Activated CD4-positive, alpha-beta T cell treated with anti-CD3 and anti-CD28 coated beads, Interleukin-2, amount 10 ng/mL, durations not matched to agents 24 days and 14 days (primary cell): ENCODE measurements around the gene NSUN6. TPM values are rescaled to one million over a fixed set of nuclear protein-coding genes. Genes with fewer than 3 reads are reported as not detected.

Experiments
- DNase-seq: peaks from one replicate; pipeline ENCODE4 v3.0.0; 2022
- H3K27ac Mint-ChIP-seq: one replicate; pipeline ENCODE4 v1.8.0; 2022; ENCODE audit warnings: mild to moderate bottlenecking, mixed read lengths
- H3K27me3 Mint-ChIP-seq: one replicate; pipeline ENCODE4 v1.8.0; 2022; ENCODE audit warnings: mixed read lengths
- H3K36me3 Mint-ChIP-seq: one replicate; pipeline ENCODE4 v1.8.0; 2022; ENCODE audit warnings: low read depth, mild to moderate bottlenecking, mixed read lengths
- H3K4me1 Mint-ChIP-seq: one replicate; pipeline ENCODE4 v1.8.0; 2021; ENCODE audit warnings: mixed read lengths
- H3K4me3 Mint-ChIP-seq: one replicate; pipeline ENCODE4 v1.8.0; 2022; ENCODE audit warnings: mild to moderate bottlenecking, moderate library complexity, mixed read lengths
- H3K9me3 Mint-ChIP-seq: one replicate; pipeline ENCODE4 v1.8.0; 2021; ENCODE audit warnings: mixed read lengths
- intact Hi-C: fragments of 100-400 bp; cut with micrococcal nuclease; formaldehyde crosslinking; loops from one replicate; pipeline ENCODE4 v1.15.1; 2023
- total RNA-seq: library from RNA; stranded (reverse); gene quantifications from 2 replicates; pipeline ENCODE4 v1.2.3, GENCODE V29; 2022

Gene NSUN6
- total RNA-seq, 1 donor from 2014 or later: 17.8 TPM

DNA sequence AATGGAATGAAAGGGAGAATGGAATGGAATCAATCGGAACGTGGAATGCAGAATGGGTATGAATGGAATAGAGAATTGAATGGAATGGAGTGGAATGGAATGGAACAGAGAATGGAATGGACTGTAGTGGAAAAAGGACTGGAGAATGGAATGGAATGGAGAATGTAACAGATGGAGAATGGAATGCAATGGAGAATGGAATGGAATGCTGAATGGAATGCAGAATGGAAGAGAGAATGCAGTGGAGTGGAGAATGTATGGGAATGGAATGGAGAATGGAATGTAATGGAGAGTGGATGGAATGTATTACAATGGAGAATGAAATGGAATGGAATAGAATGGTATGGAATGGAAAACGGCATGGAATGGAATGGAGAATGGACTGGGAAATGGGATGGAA lies 96.9 kb downstream of the NSUN6 start:
- Mint-ChIP-seq H3K4me3 (no peak overlapping the region), H3K4me1 (no peaks in the 10 kb centered on the region), H3K27ac (no peak overlapping the region), H3K9me3 (no peaks in the 10 kb centered on the region), H3K27me3 (no peaks in the 10 kb centered on the region), H3K36me3 (peaks cover 10% of the 10 kb centered on the region)
- intact Hi-C loops: no loop called here
- DNase-seq: no peak

DNA sequence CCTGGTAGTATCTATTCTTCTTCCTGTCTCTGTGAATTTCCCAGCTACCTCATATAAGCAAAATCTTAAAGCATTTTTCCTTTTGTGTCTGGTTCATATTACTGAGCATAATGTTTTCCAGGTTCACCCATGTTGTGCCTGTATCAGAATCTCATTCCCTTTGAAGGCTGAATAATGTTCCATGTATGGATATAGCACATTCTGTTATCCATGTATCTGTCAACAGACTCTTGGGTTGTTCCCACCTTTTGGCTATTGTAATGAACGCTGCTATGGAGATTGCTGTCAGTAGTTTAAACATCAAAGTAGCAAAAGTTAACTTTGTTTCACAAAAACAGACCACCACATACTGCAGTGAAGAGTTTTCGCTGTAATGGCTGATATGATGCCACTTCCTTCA lies 99.9 kb downstream of the NSUN6 start:
- no peak for DNase-seq
- Mint-ChIP-seq H3K36me3 (peaks cover 19% of the 10 kb centered on the region), H3K9me3 (no peaks in the 10 kb centered on the region), H3K4me1 (no peaks in the 10 kb centered on the region), H3K27me3 (no peaks in the 10 kb centered on the region), H3K27ac (no peak overlapping the region), H3K4me3 (no peak overlapping the region)
- intact Hi-C loops: no loop called here

DNA sequence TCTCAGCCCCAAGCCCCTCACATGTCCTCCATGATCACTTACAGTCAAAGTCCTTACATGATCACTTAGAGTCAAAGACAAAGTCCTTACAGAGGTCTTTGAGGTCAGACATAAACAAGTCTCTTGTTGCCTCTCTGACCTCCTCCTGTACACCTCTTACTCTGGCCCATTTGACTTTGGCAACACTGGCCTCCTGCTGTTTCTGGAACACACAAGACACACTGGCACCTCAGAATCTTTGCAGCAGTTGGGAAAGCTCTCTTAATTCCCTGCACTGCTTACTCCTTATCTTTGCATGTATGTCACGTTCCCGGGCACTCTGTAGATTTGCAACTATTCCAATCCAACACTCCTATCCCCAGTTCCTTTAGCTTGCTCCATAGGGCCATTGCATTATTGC lies 102.3 kb downstream of the NSUN6 start:
- H3K4me3 Mint-ChIP-seq: no peak overlapping the region
- peaks cover 27% of the 10 kb centered on the region for H3K36me3 Mint-ChIP-seq
- intact Hi-C loops: no loop called here
- no peaks in the 10 kb centered on the region for H3K27me3 Mint-ChIP-seq
- H3K4me1 Mint-ChIP-seq: no peaks in the 10 kb centered on the region
- no peak for DNase-seq
- no peaks in the 10 kb centered on the region for H3K9me3 Mint-ChIP-seq
- H3K27ac Mint-ChIP-seq: no peak overlapping the region

DNA sequence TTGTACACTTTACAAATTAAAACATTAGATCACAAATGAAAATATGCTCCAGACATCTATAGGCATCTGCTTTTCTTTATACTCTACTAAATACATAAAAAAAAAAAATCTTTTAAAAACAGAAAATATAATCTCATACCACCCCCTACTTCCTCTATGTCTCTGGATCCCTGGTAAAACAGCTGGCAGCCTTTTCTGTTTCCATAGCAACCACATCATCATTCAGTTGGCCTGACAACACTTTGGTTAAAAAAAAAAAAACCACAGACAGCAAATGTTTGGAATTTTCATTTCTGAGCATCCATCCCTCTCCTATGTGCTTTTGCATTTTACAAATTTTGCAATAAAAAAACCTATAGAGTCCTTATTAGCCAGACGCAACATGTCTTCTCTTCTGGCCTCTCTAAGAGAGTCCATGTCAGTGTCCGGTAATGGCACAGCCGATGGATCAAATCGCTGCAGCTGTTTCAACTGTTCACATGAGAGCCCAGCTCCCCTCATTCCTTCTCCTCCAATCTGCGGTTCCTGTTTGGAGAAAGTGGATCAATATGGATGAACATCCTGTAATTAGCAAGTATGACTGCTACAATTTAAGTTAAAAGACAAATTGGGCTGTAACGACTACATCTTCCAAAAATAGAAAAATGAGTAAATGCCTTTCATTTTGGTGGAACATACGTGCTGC lies 105.6 kb downstream of the NSUN6 start:
- intact Hi-C loops: no loop called here
- Mint-ChIP-seq H3K4me3 (no peak overlapping the region), H3K27ac (no peak overlapping the region), H3K9me3 (no peaks in the 10 kb centered on the region), H3K27me3 (no peaks in the 10 kb centered on the region), H3K36me3 (peaks cover 33% of the 10 kb centered on the region), H3K4me1 (no peaks in the 10 kb centered on the region)
- no peak for DNase-seq

DNA sequence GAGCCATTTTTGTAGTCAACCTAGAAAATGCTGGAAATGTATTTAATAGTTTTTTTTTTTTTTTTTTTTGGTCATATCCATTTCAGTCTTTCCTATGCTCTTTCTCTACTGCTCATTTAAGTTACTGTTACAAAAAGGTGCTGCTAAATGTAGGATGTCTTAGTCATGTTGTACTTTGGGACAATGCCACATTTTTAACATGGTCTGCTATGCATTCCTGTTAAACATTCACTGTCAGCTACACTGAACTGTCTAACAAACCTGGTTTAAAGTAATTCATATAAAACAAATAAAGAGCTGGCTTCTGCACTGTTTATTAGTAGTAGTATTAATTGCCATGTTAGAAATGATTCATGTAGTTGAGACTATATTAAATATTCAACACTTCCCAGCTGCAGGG lies 108.6 kb downstream of the NSUN6 start:
- Mint-ChIP-seq H3K36me3 (peaks cover 32% of the 10 kb centered on the region), H3K27ac (no peak overlapping the region), H3K27me3 (no peaks in the 10 kb centered on the region), H3K9me3 (no peaks in the 10 kb centered on the region), H3K4me1 (no peaks in the 10 kb centered on the region), H3K4me3 (no peak overlapping the region)
- DNase-seq: no peak
- intact Hi-C loops: no loop called here

DNA sequence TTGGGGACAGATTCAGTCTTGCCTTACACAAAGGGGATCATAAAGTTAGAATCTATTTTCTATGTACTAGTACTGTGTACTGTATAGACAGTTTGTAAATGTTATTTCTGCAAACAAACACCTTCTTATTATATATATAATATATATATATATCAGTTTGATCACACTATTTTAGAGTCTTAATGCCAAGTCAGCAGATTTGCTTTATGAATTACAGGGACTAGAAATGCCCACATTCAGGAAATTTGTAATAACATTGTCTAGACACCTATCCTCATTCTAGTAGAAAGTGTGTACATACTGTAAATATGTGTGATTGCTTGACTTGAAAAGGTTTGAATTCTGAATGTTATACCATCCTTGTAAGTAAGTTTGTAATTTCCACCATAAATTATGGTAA lies 111.2 kb downstream of the NSUN6 start:
- DNase-seq: no peak
- no peak overlapping the region for H3K4me3 Mint-ChIP-seq
- no peaks in the 10 kb centered on the region for H3K4me1 Mint-ChIP-seq
- no peak overlapping the region for H3K27ac Mint-ChIP-seq
- no peaks in the 10 kb centered on the region for H3K27me3 Mint-ChIP-seq
- H3K9me3 Mint-ChIP-seq: no peaks in the 10 kb centered on the region
- peaks cover 30% of the 10 kb centered on the region for H3K36me3 Mint-ChIP-seq
- intact Hi-C loops: no loop called here

DNA sequence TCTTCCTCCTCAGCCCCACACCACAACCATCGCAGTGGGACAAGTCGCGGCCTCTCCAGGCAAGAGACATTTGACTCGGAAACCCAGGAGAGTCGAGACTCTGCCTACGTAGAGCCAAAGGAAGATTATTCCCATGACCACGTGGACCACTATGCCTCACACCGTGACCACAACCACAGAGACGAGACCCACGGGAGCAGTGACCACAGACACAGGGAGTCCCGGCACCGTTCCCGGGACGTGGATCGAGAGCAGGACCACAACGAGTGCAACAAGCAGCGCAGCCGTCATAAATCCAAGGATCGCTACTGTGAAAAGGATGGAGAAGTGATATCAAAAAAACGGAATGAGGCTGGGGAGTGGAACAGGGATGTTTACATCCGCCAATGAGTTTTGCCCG lies 112.1 kb downstream of the NSUN6 start:
- Mint-ChIP-seq H3K27me3 (no peaks in the 10 kb centered on the region), H3K9me3 (no peaks in the 10 kb centered on the region), H3K4me1 (no peaks in the 10 kb centered on the region), H3K4me3 (no peak overlapping the region), H3K36me3 (peaks cover 29% of the 10 kb centered on the region), H3K27ac (no peak overlapping the region)
- intact Hi-C loops: no loop called here
- DNase-seq: no peak

DNA sequence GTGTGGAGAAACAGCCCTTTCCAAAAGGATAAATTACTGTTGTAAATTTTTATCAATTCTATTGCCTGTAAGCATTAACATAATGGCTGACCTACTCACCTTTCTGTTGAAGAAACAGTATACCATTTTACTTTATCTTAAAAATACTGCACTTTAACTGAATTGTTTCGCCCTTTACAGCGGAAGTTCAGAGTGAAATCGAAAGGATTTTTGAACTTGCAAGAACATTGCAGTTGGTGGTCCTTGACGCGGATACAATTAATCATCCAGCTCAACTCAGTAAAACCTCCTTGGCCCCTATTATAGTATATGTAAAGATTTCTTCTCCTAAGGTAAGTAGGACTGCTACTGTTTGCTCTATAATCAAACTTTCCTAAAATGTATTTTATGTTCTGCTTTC lies 117.5 kb downstream of the NSUN6 start:
- Mint-ChIP-seq H3K4me3 (no peak overlapping the region), H3K4me1 (no peaks in the 10 kb centered on the region), H3K27me3 (no peaks in the 10 kb centered on the region), H3K36me3 (peaks cover 15% of the 10 kb centered on the region), H3K27ac (no peak overlapping the region), H3K9me3 (peaks cover 6% of the 10 kb centered on the region)
- DNase-seq: no peak
- intact Hi-C loops: no loop called here

DNA sequence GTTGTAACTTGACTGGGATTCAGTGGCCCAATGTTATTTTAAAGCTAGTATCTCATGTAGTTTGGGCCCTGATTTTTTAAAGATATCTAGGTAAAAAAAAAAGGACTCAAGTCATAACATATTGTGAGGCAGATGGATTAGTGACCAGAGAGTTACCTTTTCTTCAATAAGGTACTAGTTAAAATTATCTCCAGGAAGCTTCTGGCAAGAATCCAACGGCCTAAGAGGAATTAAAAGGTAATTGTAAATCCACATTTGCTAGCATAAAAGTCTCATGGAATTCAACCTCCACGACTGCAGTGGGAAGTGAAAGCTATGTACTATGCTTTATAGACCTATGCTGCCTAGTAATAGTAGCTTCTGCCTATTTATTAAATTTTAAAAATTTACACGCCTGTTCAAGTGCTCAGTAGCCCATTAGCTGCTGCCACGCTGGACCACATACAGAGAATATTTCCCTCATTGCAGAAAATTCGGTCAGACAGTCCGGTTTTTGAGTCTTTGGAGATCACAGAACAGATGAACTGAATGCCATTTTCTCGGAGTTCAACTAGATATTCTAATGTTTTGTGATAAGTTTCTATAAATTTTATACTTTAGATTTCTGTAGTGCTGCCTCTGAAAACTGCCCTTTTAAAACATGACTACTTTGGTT lies 118.4 kb downstream of the NSUN6 start:
- H3K4me3 Mint-ChIP-seq: no peak overlapping the region
- no peak overlapping the region for H3K27ac Mint-ChIP-seq
- peaks cover 15% of the 10 kb centered on the region for H3K36me3 Mint-ChIP-seq
- intact Hi-C loops: no loop called here
- no peaks in the 10 kb centered on the region for H3K27me3 Mint-ChIP-seq
- peaks cover 6% of the 10 kb centered on the region for H3K9me3 Mint-ChIP-seq
- no peaks in the 10 kb centered on the region for H3K4me1 Mint-ChIP-seq
- no peak for DNase-seq

DNA sequence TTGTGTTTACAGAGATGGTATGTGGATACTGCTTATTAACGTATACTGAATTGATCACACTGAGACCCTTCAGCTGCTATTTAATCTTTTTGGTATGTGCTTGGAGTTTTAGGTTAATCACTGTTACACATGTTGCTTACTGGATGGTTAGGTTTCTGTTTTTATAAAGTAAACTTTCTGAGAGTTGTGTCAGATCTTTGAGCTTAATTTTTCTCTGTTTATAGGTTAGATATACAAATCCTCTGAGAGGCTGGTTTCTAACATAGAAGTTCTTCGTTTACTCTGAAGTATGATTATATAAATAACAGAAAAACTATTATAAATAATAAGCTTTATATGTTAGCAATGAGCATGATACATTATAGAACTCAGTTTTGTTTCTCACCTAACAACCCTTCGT lies 123.1 kb downstream of the NSUN6 start:
- H3K27ac Mint-ChIP-seq: no peak overlapping the region
- H3K9me3 Mint-ChIP-seq: peaks cover 6% of the 10 kb centered on the region
- intact Hi-C loops: no loop called here
- DNase-seq: no peak
- no peak overlapping the region for H3K4me3 Mint-ChIP-seq
- no peaks in the 10 kb centered on the region for H3K27me3 Mint-ChIP-seq
- H3K4me1 Mint-ChIP-seq: no peaks in the 10 kb centered on the region
- H3K36me3 Mint-ChIP-seq: peaks cover 8% of the 10 kb centered on the region

DNA sequence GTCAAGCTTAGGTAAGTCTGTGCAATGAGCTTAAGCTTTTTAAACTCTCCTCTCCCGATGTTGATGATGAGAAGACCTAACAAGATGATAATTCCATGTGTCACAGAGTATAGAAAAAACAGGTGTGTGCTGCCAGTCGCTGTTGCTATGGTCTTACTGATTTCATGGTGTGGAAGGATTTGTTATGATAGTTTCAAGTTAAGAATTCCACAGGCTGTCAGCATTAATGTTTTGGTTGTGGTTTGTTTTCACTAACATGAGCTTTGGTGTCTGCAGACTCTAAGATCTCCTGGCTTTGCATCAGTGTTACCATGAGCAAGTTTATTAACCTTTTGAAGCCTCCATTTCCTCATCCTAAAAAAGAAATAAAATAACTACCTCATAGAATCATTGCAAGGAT lies 123.7 kb downstream of the NSUN6 start:
- intact Hi-C loops: no loop called here
- DNase-seq: no peak
- Mint-ChIP-seq H3K27ac (no peak overlapping the region), H3K27me3 (no peaks in the 10 kb centered on the region), H3K4me1 (no peaks in the 10 kb centered on the region), H3K9me3 (peaks cover 6% of the 10 kb centered on the region), H3K4me3 (no peak overlapping the region), H3K36me3 (peaks cover 8% of the 10 kb centered on the region)

DNA sequence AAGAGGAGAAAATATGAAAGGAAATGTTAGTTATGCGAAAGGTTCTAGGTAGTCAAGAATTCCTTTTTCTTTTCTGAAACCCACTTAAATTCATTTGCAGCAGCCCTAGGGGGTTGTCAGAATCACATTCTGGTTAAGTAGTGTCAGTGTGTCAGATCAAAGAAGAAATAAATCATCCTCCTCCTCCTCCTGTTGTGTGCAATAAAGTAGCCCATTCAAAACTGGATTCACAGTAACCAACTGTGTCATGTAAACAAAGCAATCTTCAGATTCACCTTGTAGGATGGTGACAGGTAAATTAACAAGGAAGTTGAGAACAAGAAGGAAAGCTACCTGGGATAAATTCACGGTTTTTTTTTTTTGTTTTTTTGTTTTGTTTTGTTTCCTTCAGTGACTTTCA lies 127.5 kb downstream of the NSUN6 start:
- H3K27me3 Mint-ChIP-seq: no peaks in the 10 kb centered on the region
- no peaks in the 10 kb centered on the region for H3K36me3 Mint-ChIP-seq
- H3K4me1 Mint-ChIP-seq: no peaks in the 10 kb centered on the region
- no peak overlapping the region for H3K27ac Mint-ChIP-seq
- DNase-seq: no peak
- no peak overlapping the region for H3K4me3 Mint-ChIP-seq
- intact Hi-C loops: no loop called here
- H3K9me3 Mint-ChIP-seq: peaks cover 13% of the 10 kb centered on the region

DNA sequence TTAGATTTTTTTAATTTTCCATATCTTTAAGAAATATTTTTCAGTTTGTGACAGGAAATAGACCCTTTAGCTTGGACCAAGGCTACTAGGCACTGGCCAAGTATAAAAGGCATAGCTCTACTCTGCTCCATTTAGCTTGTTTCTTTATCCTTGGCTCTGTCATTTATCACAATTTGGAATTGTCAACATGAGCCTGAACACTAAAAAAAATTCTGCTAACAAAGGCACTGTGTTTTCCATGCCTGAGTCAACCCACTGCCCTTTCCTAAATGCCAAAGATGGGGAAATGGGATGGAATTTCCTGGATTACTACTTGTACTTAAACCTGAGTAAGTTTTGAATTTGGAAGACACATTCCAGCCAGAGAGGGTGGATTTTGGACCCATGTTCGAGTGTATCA lies 128.4 kb downstream of the NSUN6 start:
- H3K9me3 Mint-ChIP-seq: peaks cover 13% of the 10 kb centered on the region
- DNase-seq: no peak
- H3K4me3 Mint-ChIP-seq: no peak overlapping the region
- intact Hi-C loops: no loop called here
- H3K4me1 Mint-ChIP-seq: no peaks in the 10 kb centered on the region
- no peaks in the 10 kb centered on the region for H3K27me3 Mint-ChIP-seq
- no peak overlapping the region for H3K27ac Mint-ChIP-seq
- H3K36me3 Mint-ChIP-seq: no peaks in the 10 kb centered on the region

DNA sequence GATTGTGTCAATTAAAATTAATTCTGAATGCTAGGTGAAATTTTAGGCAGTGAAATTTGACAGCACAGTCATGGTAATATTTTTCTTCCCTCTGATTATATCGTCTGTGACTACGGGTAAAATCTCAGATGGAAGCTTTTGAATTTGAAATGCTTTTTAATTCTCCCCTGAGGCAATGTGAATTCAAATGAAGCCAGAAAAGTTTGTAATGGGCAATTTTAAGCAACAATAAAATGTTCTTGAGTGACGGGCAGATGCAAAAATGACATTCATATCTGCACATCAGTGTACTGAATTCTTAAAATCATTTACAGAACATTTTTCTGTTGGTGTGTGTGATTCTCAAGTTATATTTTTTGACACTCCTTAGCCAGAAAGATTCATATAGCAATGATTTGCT lies 134.5 kb downstream of the NSUN6 start:
- DNase-seq: no peak
- Mint-ChIP-seq H3K9me3 (peaks cover 20% of the 10 kb centered on the region), H3K27ac (no peak overlapping the region), H3K4me3 (no peak overlapping the region), H3K4me1 (no peaks in the 10 kb centered on the region), H3K36me3 (peaks cover 4% of the 10 kb centered on the region), H3K27me3 (no peaks in the 10 kb centered on the region)
- intact Hi-C loops: no loop called here

DNA sequence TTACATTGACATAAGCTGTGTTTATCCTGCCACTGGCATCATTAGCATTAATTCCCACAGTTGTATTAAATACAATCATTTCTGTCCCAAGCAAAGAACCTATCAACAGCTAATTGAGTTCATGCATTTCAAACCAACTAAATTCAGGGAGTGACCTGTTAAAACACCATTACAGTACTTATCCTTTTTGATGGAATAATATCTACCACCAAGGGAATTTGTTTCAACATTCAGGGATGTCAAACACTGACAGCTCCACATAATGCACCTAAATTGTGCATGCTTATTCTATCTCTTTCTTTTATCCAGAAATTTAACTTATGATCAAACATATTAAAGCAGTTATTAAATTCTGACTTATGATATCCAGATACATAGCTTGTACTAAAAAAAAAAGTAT lies 136.8 kb downstream of the NSUN6 start:
- Mint-ChIP-seq H3K36me3 (peaks cover 4% of the 10 kb centered on the region), H3K9me3 (peaks cover 11% of the 10 kb centered on the region), H3K4me1 (no peaks in the 10 kb centered on the region), H3K4me3 (no peak overlapping the region), H3K27me3 (no peaks in the 10 kb centered on the region), H3K27ac (no peak overlapping the region)
- no peak for DNase-seq
- intact Hi-C loops: no loop called here
